Hepatic stellate cell (primary cell): ENCODE results near the gene ASAP2.
"Not testable (repeated sequence)": the region's sequence is repeated elsewhere in the genome, so short reads cannot be mapped to it uniquely, and the experiment has no call there.

Source experiments
- DNase-seq: peaks from one replicate; pipeline ENCODE4 v3.0.0; 2011; ENCODE audit warnings: low spot score

Gene ASAP2

DNA sequence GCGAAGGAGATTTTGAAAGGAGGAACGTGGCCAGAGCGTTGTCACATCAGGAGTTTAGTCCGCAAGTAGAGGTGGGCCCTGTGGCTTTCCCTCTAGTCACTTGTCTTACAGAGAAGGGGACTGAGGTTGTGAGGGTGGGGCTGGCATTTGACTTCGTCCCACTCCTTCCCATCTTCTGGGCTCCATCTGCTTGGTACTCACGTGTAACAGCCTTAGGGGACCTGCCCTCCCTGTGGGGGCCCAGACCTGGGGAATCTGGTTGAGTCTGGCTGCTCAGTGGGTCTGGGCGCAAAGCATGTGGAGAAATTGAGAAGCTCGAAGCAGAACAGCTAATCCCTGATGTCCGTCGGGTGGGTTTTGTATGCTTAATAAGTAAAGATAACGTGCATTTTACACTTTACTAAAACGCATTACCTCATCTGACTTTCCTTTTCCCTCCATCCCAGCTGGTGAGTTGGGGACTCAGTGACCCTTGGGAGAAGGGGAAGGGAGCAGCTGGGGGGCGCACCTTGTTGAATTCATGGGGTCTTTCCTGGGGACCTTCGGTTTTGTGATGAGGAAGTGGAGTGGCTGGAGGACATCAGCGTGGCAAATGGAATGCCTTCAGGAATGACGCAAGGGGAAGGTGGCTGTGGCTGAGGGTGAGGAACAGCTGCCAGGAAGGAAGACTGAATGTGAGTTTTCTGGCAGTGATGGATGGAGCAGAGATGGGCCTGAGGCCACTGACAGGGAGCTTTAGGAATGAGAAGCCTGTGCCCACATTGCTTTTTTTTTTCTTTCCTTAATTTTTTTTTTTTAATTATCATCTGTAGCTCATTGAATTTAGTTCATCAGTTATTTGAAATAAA is 44.8 kb downstream of the ASAP2 start:
- peak; percentile 84 for DNase-seq

DNA sequence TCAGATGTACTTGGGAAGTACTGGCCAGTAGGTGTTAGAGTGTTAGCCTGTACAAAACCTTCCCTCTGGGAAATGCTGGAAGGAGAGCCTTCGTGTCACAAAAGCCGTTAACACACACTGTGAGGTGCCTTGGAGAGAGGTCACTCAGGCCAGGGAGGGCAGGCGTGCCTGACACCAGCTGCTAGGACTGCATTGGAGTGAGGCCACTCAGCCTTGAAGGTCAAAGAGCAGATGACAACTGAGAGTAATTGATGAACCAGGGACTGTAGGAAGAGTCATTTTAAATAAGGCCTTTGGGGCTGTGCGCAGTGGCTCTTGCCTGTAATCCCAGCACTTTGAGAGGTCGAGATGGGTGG is 45.4 kb downstream of the ASAP2 start:
- no peak for DNase-seq

DNA sequence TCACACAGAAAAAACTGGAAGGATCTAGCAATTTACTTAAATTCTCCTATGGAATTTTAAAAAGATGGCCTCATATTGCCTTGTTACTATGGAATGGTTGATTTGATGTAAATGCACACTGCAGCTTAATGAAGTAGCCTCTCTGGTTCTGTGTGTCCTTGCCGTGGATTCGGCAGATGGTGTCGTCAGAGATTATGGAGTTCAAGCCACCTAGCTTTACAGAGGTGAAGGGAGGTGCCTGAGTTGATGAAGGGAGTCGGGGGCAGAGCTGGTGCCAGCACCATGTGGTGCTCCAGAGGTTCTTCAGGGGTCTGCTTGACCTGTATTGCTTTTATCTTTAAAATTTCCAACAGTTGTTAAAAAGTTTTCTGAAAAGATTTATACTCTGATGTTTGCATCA is 48.8 kb downstream of the ASAP2 start:
- no peak for DNase-seq

DNA sequence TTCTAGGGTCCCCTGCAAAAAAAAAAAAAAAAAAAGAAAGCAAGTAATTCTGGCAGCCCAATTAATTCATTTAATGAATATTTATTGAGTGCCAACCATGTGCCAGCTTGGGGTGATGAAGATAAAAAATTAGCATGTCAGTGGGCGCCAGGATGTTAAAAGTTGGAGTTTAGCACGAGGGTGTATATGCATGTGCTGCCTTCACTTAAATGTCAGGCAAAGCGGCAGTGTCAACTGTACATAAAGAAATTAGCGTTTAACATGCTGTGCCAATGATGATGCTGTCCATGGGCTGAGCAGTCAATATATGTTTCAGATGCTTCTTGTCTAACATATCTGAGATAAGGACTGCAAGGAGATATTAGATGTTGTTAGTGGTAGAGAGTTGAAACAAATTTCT is 49.5 kb downstream of the ASAP2 start:
- DNase-seq, result no peak

DNA sequence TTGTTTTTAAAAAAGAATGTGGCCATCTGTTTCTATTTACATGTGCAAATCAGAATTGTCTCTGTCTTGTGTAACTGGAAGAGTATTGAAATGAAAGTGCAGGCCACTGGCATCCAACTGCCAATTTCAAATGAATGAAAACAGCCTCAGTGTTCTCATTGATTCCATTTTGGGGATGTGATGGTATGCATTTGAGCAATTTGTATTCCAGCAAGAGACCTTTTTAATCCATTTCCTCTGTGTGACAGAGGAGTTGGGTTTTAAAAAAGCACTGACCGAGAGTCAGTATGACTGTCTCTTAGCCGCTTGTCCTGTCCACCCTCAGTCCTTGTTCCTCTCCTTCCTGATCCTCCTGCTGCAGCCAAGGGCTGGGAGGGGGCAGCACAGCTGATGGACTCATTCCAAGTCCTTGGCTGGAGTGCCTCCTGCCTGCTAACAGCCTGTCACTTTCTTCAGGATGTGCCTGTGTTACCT is 50.0 kb downstream of the ASAP2 start:
- DNase-seq, result no peak

DNA sequence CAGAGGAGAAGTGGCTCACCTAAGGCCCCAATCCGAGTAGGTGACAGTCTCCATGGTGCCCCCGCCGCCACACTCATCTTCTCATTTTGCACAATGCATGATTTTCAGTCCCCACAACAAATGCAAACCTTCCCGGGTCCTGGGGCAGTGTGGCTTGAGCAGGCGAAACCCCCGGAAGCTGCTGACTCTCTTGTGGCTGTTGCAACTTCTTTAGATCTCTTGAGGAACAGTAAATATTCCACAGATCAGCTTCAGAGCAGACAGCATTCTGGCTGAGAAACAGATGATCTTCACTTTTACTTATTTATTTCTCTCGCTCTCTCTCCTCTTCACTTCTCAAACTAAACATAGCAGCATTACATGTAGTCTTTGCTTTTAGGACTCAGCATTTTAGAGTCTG is 51.9 kb downstream of the ASAP2 start:
- no peak for DNase-seq

DNA sequence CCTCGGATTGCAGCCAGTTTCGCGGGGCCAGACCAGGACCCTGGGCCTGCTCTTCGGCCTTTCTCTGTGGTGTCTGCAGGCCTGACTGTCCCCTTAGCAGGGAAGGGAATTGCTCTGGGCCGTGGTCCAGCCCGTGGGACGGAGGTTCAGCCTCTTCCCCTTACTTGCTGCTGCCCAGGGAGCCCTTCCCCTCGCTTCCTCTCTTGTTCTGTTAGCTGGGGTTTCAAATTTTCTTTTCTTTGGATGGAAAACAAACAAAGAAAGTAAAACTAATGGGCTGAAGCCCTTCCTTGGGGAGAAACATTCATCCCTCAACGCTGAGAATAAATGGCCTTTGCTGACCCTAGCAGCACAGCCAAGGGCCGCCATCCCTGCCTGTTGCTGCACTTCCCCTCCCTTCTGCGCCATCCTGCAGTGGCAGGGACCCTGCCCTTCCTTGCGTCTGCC is 52.4 kb downstream of the ASAP2 start:
- peak; percentile 50 for DNase-seq

DNA sequence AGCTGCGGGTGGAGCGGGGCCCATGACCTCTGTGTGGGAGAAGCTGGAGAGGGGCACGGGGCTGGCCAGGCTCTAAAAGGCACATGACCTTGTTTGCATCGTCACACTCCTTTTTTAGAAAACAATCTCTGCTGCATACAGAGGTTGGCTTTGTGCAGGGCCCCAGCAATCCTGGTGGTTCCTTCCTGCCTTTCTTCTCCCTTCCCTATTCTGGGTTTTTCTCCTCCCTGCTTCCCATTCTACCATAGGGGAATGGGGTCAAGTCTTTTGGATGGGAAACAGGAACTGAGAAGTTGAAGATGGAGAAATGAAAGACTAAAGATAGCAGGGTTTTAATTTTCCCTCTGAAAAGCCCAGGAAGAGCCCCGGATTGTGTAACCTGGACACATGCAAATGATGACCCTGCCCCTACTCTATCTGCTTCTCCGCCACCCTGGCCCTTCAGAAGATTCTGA is 53.9 kb downstream of the ASAP2 start:
- DNase-seq, result no peak

DNA sequence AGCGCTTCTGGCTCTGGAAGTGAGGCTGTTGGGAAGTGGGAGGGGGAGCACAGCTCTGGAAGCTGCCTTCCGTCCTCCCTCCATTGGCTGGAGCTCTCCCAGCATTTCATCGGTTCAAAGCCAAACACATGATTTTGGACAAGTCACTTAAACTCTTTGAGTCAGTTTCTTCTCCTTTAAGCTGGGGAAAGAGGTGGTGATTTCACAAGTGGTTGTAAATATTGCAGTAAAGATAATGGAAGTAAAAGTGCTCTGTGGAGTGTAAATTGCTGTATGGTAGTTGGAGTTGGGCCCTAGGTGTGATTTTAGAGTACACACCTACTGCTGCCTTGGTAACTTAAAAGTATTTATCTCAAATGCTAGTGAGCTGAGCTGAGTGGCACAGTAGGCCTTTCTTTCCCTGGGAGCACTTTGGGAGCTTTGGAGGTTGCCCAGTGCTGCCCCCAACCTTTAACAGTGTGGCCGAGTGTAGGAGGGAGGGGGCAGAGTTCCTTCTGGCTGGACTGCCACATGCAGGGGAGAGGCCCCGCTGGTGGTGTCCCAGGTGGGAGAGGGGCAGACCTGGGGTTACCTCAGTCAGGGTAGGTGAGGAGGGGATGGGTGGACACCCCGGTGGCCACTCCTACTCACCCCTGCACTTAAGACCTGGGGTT is 54.7 kb downstream of the ASAP2 start:
- DNase-seq, result no peak

DNA sequence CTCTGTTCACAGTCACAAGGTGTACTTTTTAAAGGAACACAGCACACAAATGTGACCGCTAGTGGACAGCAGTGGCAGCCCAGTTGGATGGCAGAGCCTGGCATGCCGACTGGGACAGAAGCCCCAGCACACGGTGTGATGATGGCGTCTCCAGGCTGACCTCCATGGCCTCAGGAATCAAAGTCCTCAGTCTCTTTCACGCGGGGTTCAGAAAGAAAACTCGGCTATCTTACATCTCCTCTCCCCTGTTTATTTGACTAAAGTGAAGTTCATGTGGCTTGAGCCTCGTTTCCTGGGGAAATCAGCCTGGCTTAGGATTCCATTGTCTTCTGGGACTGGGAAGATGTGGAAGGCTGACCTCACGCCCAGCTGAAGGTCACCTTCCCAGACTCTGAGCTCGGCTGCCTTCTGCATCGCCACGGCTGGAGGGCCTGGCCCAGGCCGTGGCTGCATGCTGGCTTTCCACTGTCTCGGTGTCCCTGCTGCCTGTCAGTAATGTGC is 56.1 kb downstream of the ASAP2 start:
- peak; percentile 57 for DNase-seq

DNA sequence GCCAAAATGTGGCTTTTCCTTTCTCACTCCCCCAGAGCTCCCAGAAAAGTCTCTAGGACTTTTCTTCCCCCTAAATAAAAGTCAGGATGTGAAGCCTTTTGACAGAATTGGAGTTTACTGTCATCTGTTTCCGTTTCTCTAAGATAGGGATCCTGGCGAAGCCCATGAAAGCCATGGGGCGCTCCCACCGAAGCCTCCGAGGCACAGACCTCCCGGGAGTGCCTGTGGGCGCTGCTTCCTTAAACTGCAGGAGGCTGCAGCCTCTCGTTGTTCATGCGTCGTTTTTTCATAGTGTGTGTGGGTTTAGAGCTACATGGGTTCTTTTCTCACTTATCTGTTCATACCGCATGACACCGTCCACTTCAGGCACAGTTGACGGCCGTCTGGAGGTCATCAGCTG is 56.8 kb downstream of the ASAP2 start:
- DNase-seq, result peak; percentile 59

DNA sequence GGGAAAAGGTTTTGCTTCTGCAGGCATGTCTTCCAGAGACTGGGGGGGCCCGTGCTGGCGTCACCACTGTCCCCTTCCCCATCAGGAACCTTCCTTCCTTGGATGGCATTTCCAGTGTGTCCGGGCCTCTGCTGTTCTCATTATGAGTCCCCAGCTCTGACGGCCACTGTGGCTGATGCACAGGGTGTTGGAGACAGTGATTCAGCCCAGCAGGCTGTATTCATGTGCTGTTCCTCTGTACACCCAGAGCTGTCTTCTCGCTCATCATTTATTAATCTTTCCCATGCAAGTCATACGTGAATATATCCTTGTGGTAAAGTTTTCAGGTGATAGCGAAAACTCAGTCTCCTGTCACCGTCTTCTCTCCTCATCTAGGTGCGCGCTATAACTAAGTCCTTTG is 57.7 kb downstream of the ASAP2 start:
- DNase-seq, result peak; percentile 72

DNA sequence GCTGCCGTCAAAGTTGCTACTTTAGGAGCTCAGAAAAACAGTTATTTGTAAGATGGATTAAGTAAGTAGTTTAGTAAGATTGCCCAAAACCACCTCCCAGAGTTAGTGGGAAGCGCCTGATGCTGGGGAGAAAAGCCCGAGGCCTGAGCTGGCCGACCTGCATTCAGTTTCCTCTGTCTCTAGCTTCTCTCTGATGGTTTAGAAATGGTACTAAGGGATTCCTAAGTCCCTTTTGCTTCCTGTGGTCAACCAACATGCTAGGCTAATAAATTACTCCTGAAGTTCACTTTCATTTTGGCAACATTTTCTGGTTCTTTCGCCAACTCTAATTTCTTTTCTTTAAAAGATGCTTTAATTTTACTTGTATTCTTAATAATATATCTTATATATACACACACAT is 60.1 kb downstream of the ASAP2 start:
- no peak for DNase-seq

DNA sequence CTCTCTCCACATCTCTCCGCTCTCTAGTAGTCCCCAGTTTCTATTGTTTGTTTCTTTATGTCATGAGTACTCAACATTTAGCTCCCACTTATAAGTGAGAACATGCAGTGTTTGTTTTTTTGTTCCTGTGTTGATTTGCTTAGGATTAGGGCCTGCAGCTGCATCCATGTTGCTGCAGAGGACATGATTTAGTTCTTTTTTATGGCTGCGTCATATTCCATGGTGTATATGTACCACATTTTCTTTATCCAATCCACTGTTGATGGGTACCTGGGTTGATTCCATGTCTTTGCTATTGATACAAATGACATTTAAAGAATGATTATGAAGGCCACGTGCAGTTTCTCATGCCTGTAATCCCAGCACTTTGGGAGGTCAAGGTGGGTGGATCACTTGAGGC is 60.7 kb downstream of the ASAP2 start:
- DNase-seq, result not testable (repeated sequence)

DNA sequence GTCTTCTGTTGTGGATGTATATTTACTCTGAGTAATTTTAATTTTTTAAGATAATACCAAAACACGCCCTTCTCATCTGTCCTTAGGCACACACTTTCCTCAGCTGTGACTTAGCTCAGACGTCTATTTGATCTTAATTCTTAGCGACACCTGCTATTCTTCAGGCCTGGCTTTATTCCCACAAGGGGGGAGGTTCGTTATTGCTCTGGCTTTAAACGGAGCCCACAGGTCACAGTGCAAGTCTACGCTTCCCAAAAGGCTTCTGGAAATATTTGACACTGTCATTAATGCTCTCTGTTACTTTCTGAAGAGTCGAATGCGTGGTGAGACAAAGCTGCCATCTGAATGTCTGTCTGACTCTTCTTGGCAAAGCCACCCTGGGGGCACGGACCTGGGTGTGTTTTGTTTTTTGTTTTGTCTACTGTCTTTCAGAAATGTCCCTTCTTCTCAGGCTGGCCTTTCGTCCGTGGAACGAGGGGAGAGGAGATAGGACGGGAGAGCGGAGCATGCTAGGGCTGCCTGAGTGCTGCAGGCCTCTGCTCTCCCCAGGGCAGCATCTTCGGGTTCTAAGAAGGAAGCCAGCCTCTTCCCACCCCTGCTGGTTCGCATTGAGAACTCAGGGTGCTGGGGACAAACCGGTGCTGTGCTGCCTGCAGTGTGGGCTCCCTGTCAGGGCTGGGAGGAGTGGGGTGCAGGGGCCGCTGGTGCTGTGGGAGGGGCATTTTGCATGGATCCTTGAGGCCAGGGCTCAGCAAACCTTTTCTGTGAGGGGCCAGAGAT is 61.9 kb downstream of the ASAP2 start:
- DNase-seq, result no peak

DNA sequence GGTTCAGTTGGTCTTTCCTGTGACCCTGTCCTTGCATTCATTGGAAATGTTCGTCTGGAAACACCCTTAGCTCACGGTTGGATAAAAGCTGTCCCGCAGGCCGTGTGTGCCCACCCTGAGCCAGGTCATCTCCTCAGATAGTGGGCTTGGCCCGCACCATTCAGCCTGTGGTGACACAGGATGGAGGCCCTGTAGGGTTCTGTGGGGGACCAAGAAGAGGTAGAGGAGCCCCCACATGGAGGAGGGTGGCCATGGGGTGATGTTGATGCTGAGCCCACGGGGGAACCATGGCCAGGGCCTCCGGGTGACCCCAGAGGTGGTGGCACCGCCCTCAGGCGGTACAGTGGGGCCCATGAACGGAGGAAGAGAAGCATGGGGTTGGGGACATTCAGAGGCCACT is 62.7 kb downstream of the ASAP2 start:
- DNase-seq, result no peak

DNA sequence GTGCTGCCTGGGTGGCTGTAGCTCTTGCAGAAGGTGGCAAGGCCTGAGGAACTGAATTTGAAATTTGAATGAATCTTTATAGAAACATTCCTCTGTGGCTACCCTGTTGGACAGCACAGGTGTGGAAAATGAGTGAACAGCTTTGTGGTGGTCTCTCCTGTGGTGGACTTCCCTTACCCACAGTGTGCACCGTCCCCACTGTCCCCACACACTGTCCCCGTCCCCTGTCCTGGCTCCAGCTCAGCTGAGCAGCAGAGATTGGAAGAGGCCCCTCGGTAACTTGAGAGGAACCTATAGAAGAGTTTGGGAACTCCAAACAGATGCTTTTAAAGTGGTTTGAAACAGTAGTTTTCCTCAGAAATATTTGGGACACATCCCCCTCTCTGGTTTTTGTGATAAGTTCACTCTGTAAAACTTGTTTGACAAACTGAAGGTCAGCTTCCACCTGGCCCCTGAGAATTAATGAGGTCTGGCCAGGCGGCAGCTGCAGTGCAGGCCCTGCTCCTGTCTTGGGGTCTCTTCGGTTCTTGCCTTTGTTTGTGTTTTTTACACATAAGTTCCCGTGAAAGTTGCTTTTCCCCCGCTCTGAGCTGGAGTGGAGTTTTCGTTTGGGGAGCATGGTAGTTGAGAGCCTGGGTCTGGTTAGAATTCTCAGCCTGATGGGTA is 63.2 kb downstream of the ASAP2 start:
- DNase-seq, result no peak

DNA sequence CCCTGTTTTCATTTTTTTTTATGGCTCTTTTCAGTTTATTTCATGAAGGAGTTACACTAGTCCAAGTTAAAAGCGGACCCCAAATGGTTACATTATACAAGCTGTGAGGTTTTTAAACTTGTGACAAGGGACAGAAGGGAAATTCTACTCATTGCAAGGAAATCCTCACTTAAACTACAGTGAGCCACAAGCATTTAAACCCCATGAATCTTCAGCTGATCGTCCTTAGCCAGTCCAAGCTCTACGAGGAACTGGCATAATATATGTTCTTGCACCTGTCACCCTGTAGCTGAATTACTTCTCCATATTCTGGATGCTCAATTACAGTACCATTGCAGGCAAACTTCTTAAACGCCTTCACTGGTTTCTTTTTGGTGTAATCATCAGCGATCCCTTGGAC is 64.5 kb downstream of the ASAP2 start:
- DNase-seq, result no peak

DNA sequence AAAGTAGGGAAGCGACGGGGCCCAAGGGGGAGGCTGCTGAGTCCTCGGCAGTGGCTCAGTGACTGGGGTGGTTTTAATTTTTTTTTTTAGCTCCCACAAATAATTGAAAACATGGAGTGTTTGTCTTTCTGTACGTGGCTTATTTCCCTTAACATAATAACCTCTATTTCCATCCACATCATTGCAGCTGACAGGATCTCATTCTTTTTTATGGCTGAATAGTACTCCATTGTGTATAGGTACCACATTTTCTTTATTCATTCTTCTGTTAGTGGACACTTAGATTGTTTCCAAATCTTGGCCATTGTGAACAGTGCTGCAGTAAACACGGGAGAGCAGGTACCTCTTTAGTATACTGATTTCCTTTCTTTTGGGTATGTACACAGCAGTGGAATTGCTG is 65.1 kb downstream of the ASAP2 start:
- DNase-seq, result no peak

DNA sequence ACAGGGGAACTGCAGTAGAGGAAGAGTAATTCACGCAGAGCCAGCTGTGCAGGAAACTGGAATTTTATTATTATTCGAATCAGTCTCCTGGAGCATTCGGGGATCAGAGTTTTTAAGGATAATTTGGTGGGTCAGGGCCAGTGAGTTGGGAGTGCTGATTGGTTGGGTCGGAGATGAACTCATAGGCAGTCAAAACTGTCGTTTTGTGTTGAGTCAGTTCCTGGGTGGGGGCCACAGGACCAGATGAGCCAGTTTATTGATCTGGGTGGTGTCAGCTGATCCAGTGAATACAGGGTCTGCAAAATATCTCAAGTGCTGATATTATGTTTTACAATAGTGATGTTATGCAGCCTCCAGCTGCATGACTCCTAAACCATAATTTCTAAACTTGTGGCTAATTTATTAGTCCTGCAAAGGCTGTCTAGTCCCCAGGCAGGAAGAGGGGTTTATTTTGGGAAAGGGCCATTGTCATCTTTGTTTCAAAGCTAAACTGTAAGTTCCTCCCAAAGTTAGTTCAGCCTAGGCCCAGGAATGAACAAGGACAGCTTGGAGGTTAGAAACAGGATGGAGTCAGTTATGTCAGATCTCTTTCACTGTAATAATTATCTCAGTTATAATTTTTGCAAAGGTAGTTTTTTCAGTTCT is 67.0 kb downstream of the ASAP2 start:
- DNase-seq, result no peak

DNA sequence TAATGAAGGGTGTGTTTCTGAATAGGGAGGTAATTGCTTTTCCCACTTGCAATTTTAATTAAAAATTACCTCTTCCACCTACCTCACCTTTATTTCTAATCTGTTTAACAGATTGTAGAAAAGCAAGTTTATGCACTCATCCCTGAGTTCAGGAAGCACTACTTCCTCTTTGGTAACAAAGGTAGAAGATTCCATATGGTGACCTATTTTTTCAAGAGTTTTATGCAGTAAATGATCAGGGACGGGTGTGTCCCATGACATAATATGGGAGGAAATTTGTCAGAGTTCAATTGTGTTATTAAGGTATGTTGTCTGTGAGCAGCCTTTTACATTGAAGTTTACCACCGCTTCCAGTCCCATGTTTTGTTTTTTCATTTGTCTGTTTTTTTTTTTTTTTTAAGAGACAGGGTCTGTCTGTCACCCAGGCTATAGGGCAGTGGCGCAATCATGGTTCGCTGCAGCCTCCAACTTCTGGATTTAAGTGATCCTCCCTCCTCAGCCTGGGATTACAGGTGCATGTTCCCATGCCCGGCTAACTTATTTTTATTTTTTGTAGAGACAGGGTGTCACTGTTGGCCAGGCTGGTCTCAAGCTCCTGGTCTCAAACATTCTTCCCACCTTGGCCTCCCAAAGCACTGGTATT is 68.2 kb downstream of the ASAP2 start:
- no peak for DNase-seq
